Measurements from ENCODE around the gene TRAPPC10. TPM values are rescaled to one million over a fixed set of nuclear protein-coding genes. Genes with fewer than 3 reads are reported as not detected.
A peak's percentile ranks its signal among the peaks of the same experiment; 100 is the strongest.

Gene TRAPPC10
- total and polyA plus RNA-seq, 2 of the 8 experiments (the other 6 are each of a cell fraction or from before 2014, with no cell fraction given) = 18.5 to 29.8 TPM

DNA sequence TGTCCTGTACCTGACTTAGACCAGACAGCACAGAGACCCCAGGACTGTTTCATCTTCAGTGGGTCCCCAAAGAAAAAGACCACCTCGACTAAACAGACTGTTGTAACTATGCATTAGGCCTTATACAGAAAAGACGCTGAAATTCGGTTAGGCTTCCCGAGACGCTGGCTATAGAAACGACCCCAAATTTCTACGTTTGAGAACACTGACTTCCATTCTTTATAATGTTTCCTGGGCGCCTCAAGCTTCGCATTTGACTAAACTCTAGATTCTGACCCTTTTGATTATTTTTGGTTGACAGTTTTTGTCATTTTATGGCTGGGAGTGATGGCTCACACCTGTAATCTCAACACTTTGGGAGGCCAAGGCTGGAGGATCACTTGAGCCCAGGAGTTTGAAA, 986 bp upstream of the TRAPPC10 start:
- WGBS, 2 experiments (ENCODE audit: extremely low coverage in 1 of 2, insufficient coverage in 1 of 2, insufficient read length in 1 of 2, insufficient replicate concordance in 2 of 2, low coverage in 1 of 2, low lambda C conversion rate in 2 of 2, missing lambda C conversion rate in 1 of 2) = 88% methylated on average over 9 of the region's 9 CpGs; no CpG with 5 or more reads in 1 of the 2 experiments
- Histone ChIP-seq H3K27me3 (replicated peaks in 1 of 4; ENCODE audit: control insufficient read depth in 3 of 4, extremely low read depth in 1 of 4, insufficient read depth in 3 of 4, low read length in 3 of 4) (no peaks in the 10 kb centered on the region), H3K79me2 (ENCODE audit: control insufficient read depth in 1 of 2, insufficient read depth in 2 of 2, low read length in 2 of 2) (peaks cover 25 to 33% of the 10 kb centered on the region in 2 experiments), H4K20me1 (replicated peaks in 1 of 2; ENCODE audit: control insufficient read depth in 1 of 2, insufficient read depth in 2 of 2, low read length in 2 of 2) (peaks cover 7 to 9% of the 10 kb centered on the region in 2 experiments), H4K8ac (ENCODE audit: extremely low read depth, insufficient read depth, low read length) (no peak overlapping the region), H3K36me3 (ENCODE audit: control insufficient read depth in 2 of 4, insufficient read depth in 4 of 4, low read length in 3 of 4) (no peaks in the 10 kb centered on the region), H4K91ac (replicated peaks; ENCODE audit: insufficient read length, low read length) (no peak overlapping the region), H3K9ac (replicated peaks in 1 of 4; ENCODE audit: extremely low read depth in 1 of 4, low read depth in 3 of 4, low read length in 3 of 4) (no peak overlapping the region; a peak in 1 of 7 replicates), H3K4ac (replicated peaks; ENCODE audit: insufficient read length, low read depth, low read length) (no peak overlapping the region), H2BK15ac (ENCODE audit: low read length) (no peak overlapping the region), H4K5ac (ENCODE audit: insufficient read length, low read depth, low read length) (no peak overlapping the region), H2AK5ac (ENCODE audit: low read depth, low read length) (no peak overlapping the region), H3K9me3 (ENCODE audit: insufficient read depth in 2 of 2, low read depth in 1 of 2, low read length in 1 of 2) (no peaks in the 10 kb centered on the region), H2AFZ (ENCODE audit: low read length) (no peak overlapping the region), H3K14ac (ENCODE audit: insufficient read length) (no peak overlapping the region), H3K56ac (replicated peaks; ENCODE audit: insufficient read length, low read depth, low read length) (no peak overlapping the region), H3K4me2 (ENCODE audit: insufficient read depth in 1 of 2, low read depth in 2 of 2, low read length in 2 of 2) (peak overlapping the region; percentile 34 to 65), H3K4me1 (replicated peaks in 1 of 4; ENCODE audit: control insufficient read depth in 3 of 4, insufficient read depth in 4 of 4, low read length in 3 of 4) (peaks cover 4 to 12% (median 8%) of the 10 kb centered on the region in 4 experiments; a peak in 5 of 7 replicates), H3K27ac (ENCODE audit: low read depth, low read length) (no peak overlapping the region), H3K79me1 (ENCODE audit: low read depth, low read length) (peaks cover 4% of the 10 kb centered on the region), H2BK120ac (replicated peaks; ENCODE audit: low read depth, low read length) (no peak overlapping the region), H3K4me3 (ENCODE audit: extremely low read depth in 1 of 4, insufficient read depth in 2 of 4, low read depth in 3 of 4, low read length in 4 of 4) (peak overlapping the region in 3 of 4 experiments; percentile 76 to 92 (median 86); a peak in 7 of 8 replicates), H2BK20ac (ENCODE audit: low read length) (no peak overlapping the region), H3K23ac (ENCODE audit: insufficient read length) (no peak overlapping the region), H3K23me2 (ENCODE audit: low read depth, low read length) (peaks cover 3% of the 10 kb centered on the region; the same call in 1 of the 2 replicates), H2BK5ac (ENCODE audit: low read depth, low read length) (no peak overlapping the region), H2BK12ac (ENCODE audit: low read depth, low read length) (no peak overlapping the region), H3K18ac (ENCODE audit: extremely low read depth, low read length) (no peak overlapping the region)
- CTCF ChIA-PET (ENCODE audit: partially characterized antibody) = interaction anchor here (1.2 kb wide), 1 partner anchor 35 kb away, joined by 4 read pairs; no protein-coding TSS in a partner anchor
- POLR2A ChIA-PET (ENCODE audit: partially characterized antibody) = interaction anchor here (1.5 to 1.6 kb wide), 2 partner anchors 25 to 30 kb away, joined by 3 to 5 read pairs; no protein-coding TSS in a partner anchor
- FAIRE-seq (no peak), DNase-seq (ENCODE audit: low read depth in 1 of 2, low spot score in 2 of 2) (no peak)
- no peak for TF ChIP-seq HDAC2 (IDR thresholded peaks at IDR 0.05; ENCODE audit: borderline replicate concordance in 1 of 2, low read depth in 2 of 2, low read length in 2 of 2)
- TF ChIP-seq TEAD4 (IDR thresholded peaks at IDR 0.05; ENCODE audit: low read depth, low read length) = no peak
- TF ChIP-seq JUND (IDR thresholded peaks at IDR 0.05; ENCODE audit: low read length) = no peak
- no peak for TF ChIP-seq E2F6 (IDR thresholded peaks at IDR 0.05)
- TF ChIP-seq, protein P1, sequence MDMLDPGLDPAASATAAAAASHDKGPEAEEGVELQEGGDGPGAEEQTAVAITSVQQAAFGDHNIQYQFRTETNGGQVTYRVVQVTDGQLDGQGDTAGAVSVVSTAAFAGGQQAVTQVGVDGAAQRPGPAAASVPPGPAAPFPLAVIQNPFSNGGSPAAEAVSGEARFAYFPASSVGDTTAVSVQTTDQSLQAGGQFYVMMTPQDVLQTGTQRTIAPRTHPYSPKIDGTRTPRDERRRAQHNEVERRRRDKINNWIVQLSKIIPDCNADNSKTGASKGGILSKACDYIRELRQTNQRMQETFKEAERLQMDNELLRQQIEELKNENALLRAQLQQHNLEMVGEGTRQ (IDR thresholded peaks at IDR 0.05; ENCODE audit: low read length) = no peak
- no peak for TF ChIP-seq HDAC6 (IDR thresholded peaks at IDR 0.05; ENCODE audit: low read depth, low read length)
- no peak for TF ChIP-seq GABPA (IDR thresholded peaks at IDR 0.05; ENCODE audit: borderline replicate concordance, insufficient read depth, low read length)
- no peak for TF ChIP-seq CTBP2 (IDR thresholded peaks at IDR 0.05; ENCODE audit: borderline replicate concordance, insufficient read depth, insufficient read length, low read length)
- no peak for TF ChIP-seq KDM1A (IDR thresholded peaks at IDR 0.05; ENCODE audit: borderline replicate concordance, low read length)
- TF ChIP-seq KDM5A (IDR thresholded peaks at IDR 0.05; ENCODE audit: low read length) = no peak
- TF ChIP-seq SP2 (IDR thresholded peaks at IDR 0.05; ENCODE audit: low read length) = no peak
- TF ChIP-seq CHD2 (IDR thresholded peaks at IDR 0.05; ENCODE audit: low read length) = no peak
